ENCODE results near the gene FAM81A.

DNA sequence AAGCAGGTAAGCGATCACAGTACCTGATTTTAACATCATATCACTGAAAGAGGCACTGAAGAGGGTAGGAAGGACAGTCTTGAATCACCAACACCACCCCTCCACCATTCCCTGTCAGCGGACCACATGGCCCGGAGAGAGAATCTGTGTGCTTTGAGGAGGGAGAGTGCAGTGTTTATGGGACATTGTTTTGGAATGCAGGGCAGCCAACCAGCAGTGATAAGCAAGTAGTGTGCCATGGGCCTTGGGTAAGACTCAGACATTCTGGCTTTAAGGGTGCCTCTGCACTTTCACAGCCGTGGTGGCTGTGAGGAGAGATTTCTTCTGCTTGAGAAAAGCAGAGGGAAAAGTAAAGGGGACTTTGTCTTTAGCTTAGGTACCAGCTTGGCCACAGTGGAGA, 46.4 kb downstream of the FAM81A start:
- TF ChIP-seq POLR2A (IDR thresholded peaks at IDR 0.05) = no peak
- TF ChIP-seq, protein P1, sequence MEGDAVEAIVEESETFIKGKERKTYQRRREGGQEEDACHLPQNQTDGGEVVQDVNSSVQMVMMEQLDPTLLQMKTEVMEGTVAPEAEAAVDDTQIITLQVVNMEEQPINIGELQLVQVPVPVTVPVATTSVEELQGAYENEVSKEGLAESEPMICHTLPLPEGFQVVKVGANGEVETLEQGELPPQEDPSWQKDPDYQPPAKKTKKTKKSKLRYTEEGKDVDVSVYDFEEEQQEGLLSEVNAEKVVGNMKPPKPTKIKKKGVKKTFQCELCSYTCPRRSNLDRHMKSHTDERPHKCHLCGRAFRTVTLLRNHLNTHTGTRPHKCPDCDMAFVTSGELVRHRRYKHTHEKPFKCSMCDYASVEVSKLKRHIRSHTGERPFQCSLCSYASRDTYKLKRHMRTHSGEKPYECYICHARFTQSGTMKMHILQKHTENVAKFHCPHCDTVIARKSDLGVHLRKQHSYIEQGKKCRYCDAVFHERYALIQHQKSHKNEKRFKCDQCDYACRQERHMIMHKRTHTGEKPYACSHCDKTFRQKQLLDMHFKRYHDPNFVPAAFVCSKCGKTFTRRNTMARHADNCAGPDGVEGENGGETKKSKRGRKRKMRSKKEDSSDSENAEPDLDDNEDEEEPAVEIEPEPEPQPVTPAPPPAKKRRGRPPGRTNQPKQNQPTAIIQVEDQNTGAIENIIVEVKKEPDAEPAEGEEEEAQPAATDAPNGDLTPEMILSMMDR (IDR thresholded peaks at IDR 0.05) = no peak

All from uterus (tissue), 2 donors.